GM21360 (cell line): ENCODE data around the gene TRMU.

ENCODE experiments used
- ATAC-seq: cut with Tn5 transposase; IDR thresholded peaks from one replicate; pipeline ENCODE4 v1.9.1; 2021; ENCODE audit warnings: mild to moderate bottlenecking, moderate library complexity; ENCODE audit not compliant: unreplicated experiment

Gene TRMU

DNA sequence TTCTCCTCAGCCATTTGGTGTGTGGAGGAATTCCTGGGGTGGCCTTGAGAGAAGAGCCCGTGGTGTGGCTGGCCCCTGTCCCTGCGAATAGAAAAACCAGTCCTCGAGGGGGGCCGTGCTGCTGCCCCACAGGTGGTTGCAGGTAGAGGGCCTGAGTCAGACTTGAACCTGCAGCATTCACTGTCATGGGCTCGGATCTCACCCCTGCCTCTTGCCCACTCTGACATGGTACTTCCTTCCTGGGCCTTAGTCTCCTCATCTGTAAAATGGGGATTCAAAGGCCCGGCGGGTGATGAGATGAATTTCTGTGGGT, 19.4 kb downstream of the TRMU start:
- no peak for ATAC-seq

- no peak for ATAC-seq
Observed at GRCh38 chr22:46355369-46355995, 20.0 kb downstream of the TRMU start.

- no peak for ATAC-seq
Observed at GRCh38 chr22:46355996-46356471, 20.5 kb downstream of the TRMU start.

DNA sequence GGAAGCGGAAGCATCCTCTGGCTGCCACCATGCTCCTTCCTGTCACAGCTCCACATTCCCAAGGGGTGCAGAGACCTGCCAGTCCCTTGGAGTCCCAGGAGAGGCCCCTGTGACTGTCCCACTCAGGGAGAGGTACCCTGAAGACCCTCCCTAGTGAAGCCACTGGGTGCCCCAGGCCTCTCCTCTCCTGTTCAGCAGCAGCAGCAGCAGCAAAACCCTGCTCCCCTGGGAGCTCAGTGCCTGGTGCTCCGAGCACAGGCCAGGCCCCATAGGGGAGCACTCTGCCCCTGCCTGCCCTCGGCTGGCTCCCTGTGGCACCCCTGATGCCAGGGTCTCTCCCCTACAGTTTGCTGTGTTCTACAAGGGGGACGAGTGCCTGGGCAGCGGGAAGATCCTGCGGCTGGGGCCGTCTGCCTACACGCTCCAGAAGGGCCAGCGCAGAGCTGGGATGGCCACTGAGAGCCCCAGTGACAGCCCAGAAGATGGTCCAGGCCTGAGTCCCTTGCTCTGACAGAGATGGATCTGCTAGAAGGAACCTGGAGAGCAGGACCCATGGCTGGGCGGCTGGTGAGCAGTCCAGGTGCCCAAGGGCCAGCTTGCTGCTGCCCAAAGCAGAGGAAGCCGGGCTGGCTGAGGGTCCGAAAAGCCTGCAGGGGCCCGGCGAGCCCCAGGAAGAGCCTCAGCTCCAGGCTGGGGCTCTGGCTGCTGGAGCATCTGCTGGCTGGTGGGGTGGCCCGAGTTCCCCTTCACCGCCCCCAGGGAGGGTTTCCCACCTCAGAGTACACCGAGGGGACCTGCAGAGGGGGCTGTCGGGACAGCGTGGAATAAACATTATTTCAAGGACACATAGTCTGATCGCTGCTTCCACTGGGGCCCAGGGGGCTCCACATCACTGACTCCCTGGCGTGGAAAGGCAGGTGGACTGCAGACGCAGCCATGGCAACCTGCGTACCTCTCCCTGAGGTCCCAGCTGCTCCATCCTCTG, 21.3 kb downstream of the TRMU start:
- no peak for ATAC-seq

GRCh38 chr22:46357711-46358520, 22.4 kb downstream of the TRMU start:
- ATAC-seq: no peak

DNA sequence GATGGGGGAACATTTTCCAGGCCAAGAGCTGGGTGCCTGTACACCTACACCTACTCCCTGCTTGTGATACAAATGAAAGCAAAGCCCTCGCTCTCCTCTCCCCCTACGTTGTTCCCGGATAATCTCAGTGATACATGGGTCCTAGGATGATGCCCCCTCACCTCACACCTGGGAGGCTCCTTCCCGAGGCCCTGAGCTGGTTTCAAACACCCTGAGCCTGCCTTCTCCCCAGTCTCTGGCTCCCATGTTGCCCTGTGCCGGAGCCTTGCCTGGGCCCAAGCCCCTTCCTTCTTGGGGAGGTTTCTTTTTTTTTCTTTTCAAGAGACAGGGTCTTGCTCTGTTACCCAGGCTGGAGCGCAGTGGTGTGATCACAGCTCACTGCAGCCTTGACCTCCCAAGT, 23.3 kb downstream of the TRMU start:
- no peak for ATAC-seq

DNA sequence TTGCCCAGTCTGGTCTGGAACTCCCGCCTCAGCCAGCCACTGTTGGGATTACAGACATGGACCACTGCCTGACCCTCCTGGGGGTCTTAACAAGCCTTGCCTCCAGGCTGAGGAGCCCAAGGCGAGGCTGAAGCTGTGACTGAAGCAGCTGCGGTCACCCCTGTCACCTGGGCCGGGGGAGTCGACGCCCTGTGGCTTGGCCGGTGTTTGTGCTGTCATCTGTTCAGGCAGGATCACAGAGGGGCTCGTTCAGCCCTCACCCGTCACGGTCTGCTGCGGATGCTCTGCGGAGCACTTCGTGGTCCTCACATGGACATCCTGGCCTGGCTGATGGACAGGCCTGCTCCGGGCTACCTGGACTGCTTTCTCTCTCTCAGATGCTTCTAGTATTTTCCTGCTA, 23.8 kb downstream of the TRMU start:
- ATAC-seq: no peak

DNA sequence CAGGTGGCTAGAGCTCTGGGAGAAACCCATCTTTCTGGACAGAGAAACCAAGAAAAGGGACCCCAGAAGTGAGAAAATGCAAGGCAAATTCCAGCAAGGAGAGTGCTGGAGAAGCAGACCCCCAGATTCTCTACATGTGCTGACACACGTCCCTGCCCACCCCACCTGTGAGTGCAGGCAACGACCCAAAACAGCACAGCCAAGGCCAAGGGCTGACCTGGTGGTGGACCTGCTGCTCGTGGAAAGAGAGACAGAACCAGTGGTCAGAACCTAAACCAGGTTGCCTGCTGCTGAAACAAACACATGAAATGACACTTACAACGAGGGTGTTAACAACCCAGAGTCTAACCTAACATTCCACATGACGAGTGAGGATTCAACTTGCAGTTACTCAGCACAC, 24.6 kb downstream of the TRMU start:
- ATAC-seq: no peak

- ATAC-seq: no peak
Observed at GRCh38 chr22:46360891-46361290, 25.4 kb downstream of the TRMU start.

DNA sequence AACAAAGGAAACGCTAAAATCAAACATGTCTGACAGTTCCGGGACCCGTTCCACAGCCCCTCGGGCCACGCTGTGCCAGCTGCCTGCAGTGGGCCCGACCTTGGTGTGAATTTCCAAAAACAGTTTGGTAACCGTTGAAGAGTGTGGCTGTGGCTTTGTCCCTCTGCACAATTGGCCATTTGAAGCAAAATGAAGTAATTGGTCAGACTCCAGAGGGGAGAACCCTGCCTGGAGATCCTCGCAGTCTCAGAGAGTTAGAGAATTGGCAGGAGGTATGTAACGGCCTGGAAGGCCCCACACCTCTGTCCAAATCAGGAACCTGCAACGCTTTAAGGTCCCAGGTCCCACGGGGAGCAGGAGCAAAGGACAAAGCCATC, 26.3 kb downstream of the TRMU start:
- ATAC-seq: no peak

GRCh38 chr22:46362203-46362933, 26.9 kb downstream of the TRMU start:
- no peak for ATAC-seq

DNA sequence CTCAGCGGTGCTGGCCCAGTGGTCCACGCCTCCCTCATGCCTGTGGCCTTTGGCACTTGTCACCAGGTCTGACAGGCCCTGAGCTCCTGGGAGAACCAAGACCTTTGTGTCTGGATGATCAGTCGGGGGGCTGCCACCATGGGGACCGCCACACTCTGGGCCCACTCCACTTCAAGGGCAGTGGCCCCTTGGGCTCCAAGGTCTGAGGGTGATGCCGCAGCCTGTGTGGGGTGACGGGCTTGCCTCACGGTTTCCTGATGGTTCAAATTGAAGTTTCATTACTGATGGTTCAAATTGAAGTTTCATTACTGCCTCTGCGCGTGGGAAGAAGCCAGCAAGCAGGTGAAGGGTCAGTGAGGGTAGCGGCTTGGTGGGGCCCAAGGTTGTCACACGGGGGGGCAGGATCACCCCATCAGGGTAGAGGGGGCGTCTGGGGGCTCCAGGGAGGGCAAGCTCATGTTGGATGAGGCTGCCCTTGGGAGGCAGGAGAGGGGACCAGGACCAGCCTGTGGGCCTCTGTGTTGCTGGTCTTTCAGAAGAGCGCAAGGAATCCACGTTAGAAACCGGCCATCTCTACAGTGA, 27.5 kb downstream of the TRMU start:
- ATAC-seq: no peak

GRCh38 chr22:46363611-46364321, 28.3 kb downstream of the TRMU start:
- ATAC-seq: no peak

DNA sequence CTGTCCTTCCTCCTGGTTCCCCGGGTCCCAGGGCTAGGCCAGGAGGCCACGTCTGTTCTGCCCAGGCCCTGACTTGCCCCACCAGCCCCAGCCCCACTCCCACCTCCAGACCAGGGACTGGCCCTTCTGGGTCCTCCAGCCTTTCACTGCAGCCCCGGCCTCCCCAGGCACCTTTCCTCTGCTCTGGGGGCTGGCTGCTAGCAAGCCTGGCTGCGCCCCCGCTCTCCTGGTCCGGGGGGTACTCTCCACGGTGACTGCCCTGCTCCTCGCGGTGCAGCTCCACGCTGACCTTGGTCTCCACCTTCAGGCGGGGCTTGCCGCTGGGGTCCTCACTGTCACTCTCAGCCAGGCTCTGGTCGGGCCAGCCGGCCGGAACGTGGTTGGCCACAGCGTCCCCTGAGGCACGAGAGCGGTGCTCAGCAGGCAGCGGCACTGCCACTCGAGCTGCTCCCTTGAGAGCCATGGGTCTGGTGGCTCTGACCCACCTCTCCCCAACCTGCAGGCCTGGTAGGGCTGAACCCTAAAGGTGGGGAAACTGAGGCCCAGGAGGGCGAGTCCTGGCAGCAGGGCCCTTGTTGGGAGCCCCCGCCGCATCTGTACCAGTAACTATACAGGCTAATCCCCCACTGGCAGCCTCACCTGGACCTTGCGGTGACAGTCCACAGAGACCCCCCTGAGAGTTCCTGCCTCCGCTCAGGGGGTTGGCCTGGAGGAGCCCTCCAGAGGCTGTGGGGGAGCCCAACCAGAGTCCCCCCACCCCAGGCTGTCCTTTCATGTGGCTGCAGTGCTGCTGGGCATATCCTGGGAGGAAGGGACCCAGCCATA, 29.0 kb downstream of the TRMU start:
- ATAC-seq: no peak

DNA sequence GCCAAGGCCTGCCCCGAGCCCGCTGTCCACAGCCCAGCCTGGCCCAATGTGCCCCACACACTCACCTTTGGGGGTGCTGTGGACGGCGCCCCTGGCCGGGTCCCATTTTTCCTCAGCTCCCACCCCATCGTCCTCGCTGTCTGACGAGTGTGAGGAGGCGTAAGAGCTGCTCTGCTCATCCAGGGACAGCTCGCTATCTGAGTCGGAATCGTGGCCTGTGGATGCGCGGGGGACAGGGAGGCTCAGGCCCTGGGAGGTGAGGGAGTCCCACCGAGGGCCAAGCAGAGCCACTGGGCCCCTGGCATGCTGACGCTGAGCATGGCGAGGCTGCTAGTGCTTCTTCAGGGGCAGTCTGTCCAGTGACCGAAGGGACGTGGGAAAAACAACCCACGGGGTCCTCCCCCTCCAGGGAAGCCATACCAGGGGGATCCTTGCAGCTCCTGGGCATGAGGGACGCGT, 29.7 kb downstream of the TRMU start:
- no peak for ATAC-seq

- no peak for ATAC-seq
Observed at GRCh38 chr22:46366327-46366731, 30.8 kb downstream of the TRMU start.

- ATAC-seq: no peak
Observed at GRCh38 chr22:46366801-46367706, 31.5 kb downstream of the TRMU start.

- no peak for ATAC-seq
Observed at GRCh38 chr22:46367707-46368191, 32.2 kb downstream of the TRMU start.
